Measurements from ENCODE around the gene P4HB.

Gene P4HB

GRCh38 chr17:81817758-81818147, 42.6 kb downstream of the P4HB start:
- peaks cover 0 to 19% (median 13%) of the 10 kb centered on the region in 4 donors for H3K4me1 ChIP-seq
- TF ChIP-seq CTCF (IDR thresholded peaks at IDR 0.05), result no peak
- no peak overlapping the region for H3K4me3 ChIP-seq
- H3K9me3 ChIP-seq, result no peaks in the 10 kb centered on the region
- no peak for DNase-seq
- no peak overlapping the region for H3K27ac ChIP-seq
- intact Hi-C loops (cut with DNase I; ENCODE audit: low total_unique reads), result no loop called here
- H3K27me3 ChIP-seq, result peaks cover 0 to 32% of the 10 kb centered on the region in 2 donors
- H3K36me3 ChIP-seq, result peaks cover 0 to 7% (median 5%) of the 10 kb centered on the region in 3 donors

GRCh38 chr17:81815646-81815986, 44.7 kb downstream of the P4HB start:
- Histone ChIP-seq H3K4me3 (no peak overlapping the region), H3K27me3 (peaks cover 0 to 53% of the 10 kb centered on the region in 2 donors), H3K9me3 (no peaks in the 10 kb centered on the region), H3K4me1 (no peaks in the 10 kb centered on the region), H3K36me3 (no peaks in the 10 kb centered on the region), H3K27ac (no peak overlapping the region)
- no peak for DNase-seq
- intact Hi-C loops (cut with DNase I; ENCODE audit: low total_unique reads), result no loop called here
- TF ChIP-seq CTCF (IDR thresholded peaks at IDR 0.05), result no peak

GRCh38 chr17:81814748-81815645, 45.3 kb downstream of the P4HB start:
- H3K36me3 ChIP-seq, result no peaks in the 10 kb centered on the region
- DNase-seq, result no peak
- intact Hi-C loops (cut with DNase I; ENCODE audit: low total_unique reads), result no loop called here
- no peak overlapping the region for H3K4me3 ChIP-seq
- no peak overlapping the region for H3K27ac ChIP-seq
- TF ChIP-seq CTCF (IDR thresholded peaks at IDR 0.05), result no peak
- H3K27me3 ChIP-seq, result peaks cover 0 to 59% of the 10 kb centered on the region in 2 donors
- no peaks in the 10 kb centered on the region for H3K4me1 ChIP-seq
- H3K9me3 ChIP-seq, result no peaks in the 10 kb centered on the region

- DNase-seq, result no peak
- Histone ChIP-seq H3K9me3 (no peaks in the 10 kb centered on the region), H3K27ac (no peak overlapping the region), H3K4me3 (no peak overlapping the region), H3K27me3 (peaks cover 0 to 57% of the 10 kb centered on the region in 2 donors), H3K36me3 (no peaks in the 10 kb centered on the region), H3K4me1 (no peaks in the 10 kb centered on the region)
- no peak for TF ChIP-seq CTCF (IDR thresholded peaks at IDR 0.05)
- intact Hi-C loops (cut with DNase I; ENCODE audit: low total_unique reads), result no loop called here
Observed at GRCh38 chr17:81813861-81814683, 46.3 kb downstream of the P4HB start.

- no peak overlapping the region for H3K27ac ChIP-seq
Observed at GRCh38 chr17:81813371-81813684, 47.0 kb downstream of the P4HB start.

More at GRCh38 chr17:81813371-81813684, 47.0 kb downstream of the P4HB start:
- TF ChIP-seq CTCF (IDR thresholded peaks at IDR 0.05), result no peak
- Histone ChIP-seq H3K36me3 (no peaks in the 10 kb centered on the region), H3K9me3 (no peaks in the 10 kb centered on the region), H3K4me3 (no peak overlapping the region), H3K4me1 (no peaks in the 10 kb centered on the region), H3K27me3 (peaks cover 0 to 61% of the 10 kb centered on the region in 2 donors)
- intact Hi-C loops (cut with DNase I; ENCODE audit: low total_unique reads), result no loop called here
- no peak for DNase-seq
